NCI-H446 (cell line): ENCODE measurements around the gene MAML3.
A peak's percentile ranks its signal among the peaks of the same experiment; 100 is the strongest.

Experiments
- DNase-seq, 2 experiments: peaks; one replicate each; lab custom pipeline; 2025; lab: John Stamatoyannopoulos, UW

Gene MAML3

DNA sequence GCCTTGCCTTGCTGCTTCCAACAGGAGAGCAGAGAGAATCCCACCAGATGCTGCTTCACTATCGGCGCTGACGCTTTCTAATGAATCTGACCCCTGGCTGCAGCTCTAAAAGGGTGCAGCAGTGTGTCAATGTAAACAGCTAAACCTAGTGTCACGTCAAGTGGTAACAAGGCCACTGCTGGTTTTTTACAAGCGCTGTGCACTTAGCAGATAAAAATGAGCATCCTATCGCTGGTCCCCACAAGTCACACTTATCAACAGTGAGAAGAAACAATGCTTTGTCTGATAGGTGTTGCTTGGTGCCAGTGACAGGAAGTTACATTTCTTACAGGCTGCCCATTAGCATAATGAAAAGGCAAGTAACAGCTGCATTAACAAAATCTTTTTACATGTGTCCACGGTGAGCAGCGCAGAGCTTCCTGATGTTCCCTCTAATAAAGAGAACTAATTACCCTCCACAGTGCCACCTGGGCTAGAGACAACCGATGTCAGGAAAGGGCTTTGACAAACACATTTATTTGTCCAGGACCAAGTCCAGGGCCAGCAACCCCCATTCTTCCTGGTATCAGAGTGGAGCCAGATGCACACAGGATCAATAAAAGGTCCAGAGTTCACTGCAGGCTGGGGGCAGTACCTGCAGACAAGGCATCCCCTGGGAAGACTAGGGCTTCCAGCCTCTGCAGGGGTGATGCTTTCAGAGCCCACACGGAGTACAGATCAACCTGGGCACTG is 312.4 kb downstream of the MAML3 start:
- DNase-seq, result no peak

- DNase-seq, result no peak
Observed at GRCh38 chr4:139840773-139841172, 313.2 kb downstream of the MAML3 start.

DNA sequence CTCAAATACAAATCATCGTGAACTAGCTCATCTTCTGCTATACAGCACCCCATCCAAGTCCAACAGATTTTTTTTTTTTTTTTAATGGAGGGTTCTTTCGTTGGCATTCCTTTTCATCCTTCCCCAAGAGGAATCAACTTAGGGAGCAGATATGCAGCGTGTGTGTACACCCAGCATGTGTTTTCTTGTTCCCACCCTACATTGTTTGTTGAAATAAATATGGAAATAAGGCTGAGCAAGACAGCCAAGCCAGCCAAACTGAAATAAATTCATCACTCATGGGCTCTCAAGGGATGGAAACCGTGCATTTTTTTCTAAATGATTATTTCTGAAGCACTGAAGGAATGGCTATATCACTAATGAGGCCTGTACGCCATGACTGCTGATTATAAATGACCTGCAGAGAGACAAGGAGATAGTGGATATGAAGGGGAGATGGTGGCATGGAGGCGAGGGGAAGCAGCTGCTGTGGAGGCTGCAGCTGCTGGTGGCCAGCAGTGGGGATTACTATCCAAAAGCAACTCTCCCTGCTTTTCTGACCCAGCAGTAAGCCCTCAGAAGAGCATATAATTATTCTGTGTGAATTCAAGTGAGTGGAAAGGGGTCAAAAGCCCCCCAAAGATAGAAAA is 314.5 kb downstream of the MAML3 start:
- DNase-seq, result no peak

DNA sequence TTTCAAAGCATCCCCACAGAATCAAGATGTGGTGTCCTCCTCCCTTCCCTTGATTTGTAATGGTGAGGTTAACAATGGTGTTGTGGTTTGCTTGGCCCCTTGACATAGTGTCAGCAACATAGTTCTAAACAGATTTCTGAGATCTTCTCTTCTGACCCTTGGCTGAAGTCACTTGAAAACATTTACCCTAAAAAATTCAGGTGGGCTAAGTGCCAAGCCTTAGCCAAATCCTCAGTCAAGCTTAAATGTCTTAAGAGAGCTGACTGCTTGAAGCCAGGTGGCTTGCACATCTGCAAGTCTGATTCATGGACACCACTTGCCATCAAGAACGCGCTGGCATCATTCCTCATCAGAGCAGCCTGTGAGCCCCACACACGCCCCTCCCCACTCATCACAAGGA is 315.2 kb downstream of the MAML3 start:
- DNase-seq, result peak in 1 of 2 experiments; percentile 52

- DNase-seq, result no peak
Observed at GRCh38 chr4:139834981-139835391, 319.0 kb downstream of the MAML3 start.

- no peak for DNase-seq
Observed at GRCh38 chr4:139834226-139834662, 319.7 kb downstream of the MAML3 start.

DNA sequence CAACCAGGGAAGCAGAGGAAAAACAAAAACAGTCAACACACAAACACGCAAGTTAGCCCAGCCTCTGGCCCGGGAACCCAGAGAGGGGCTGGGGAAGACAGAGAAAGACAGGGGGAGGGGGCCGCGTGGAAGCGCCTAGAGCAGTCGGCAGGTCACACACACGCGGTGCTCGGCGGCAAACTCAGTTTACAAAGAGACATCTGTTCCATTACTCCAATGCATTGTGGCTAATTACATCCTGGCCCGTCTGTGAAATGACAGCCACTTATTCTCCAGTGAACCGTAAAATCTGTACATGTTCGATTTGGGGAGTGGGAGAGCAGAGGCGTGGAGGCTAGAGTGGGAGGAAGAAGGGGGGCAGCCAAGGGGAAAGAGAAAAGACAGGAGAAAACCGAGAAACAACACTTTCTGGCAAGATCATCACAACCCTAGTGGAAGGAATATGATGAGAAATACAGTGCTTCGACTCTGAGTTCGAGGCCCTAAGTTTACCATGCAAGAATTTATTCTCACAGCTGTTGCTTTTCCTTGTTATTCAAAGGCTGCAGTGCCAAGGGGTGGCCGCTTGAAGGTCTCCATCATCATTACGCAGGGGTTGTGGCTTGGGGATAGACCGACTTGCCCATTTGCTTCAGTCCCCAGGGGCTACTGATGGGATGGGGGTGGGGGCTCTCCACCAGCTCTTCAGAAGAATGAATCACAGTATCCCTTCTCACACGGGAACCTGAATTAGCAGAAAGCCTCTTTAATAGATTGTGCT is 320.7 kb downstream of the MAML3 start:
- peak; percentile 75 to 90 for DNase-seq

DNA sequence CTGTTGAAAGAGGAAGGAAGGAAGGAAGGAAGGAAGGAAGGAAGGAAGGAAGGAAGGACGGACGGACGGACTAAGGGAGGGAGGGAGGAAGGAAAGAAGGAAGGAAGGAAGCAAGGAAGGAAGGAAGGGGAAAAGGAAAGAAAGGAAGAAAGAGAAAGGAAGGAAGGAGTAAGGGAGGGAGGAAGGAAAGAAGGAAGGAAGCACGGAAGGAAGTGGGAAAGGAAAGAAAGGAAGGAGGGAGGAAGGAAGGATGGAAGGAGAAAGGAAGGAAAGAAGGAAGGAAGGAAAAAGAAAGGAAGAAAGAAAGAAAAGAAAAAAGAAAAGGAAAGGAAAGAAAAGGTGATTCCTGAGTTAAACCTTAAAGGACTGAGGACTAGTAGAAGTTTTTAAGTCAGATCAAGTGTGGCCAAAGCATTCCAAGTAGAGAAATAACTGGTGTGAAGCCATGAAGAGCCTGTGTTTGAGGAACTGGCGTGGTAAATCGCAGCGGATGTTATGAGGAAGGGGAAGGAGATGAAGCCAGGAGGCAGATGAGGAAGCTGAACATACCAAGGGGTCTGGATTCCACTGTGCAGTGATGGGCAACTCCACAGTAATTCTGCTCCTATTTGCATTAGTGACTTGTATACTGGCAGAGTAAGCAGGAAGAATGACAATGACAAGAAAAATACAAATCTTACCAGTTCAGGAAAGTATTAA is 324.9 kb downstream of the MAML3 start:
- DNase-seq, result no peak

DNA sequence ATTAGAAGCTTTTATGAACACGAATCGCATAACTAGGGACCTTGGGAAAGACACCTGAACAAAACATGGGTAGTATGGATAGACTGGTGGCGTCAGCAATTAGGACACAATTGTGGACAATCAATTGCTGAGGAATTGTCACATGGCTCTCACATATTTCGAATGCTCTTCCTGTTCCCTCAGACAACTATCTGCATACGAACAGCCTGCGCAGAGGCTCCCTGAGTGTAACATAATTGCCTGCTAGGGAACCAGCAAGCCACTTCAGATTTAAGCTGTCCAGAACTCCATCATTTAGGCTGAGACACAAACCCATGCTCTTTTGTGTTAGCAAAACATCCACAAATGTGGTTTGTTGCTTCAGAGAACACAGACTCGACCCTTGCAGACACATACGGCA is 327.6 kb downstream of the MAML3 start:
- no peak for DNase-seq

GRCh38 chr4:139825523-139826014 is 328.4 kb downstream of the MAML3 start:
- no peak for DNase-seq

GRCh38 chr4:139824882-139825522 is 329.0 kb downstream of the MAML3 start:
- no peak for DNase-seq

DNA sequence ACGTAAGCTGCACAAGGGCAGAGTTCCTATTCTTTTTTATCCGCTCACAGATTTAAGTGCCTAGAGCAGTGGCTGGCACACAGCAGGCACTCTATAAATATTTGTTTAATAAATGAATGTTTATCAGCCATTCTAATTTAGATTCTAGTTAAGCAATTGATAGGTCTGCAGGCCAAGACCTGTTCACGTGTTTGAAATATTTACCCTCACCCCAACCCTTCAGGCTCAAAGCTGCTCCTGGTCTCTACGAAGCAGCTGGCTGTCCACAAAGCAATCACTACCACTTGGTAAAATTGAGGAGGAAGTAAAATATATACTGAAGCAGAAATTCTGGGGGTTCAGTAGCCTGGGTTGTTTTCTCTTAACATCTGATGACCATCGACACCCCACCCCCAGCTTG is 330.2 kb downstream of the MAML3 start:
- no peak for DNase-seq

DNA sequence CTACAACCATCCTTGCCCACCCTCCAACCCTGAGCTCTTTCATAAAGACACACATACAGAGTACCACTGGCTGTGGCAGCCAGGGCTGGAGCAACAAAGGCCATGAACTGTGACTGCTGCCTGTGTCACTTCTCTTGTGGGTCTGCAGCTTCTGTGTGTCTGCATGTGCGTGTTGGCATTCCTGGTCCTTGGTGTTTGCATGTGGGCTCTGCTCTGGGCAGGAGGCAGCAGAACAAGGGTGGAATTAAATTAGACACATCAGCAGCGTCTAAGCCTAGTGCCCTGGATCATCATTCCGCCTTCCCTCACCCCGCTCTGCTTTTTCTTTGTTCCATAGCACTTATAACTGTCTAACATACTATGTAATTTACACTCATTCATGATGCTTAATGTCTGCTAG is 330.6 kb downstream of the MAML3 start:
- DNase-seq, result no peak

- DNase-seq, result no peak
Observed at GRCh38 chr4:139822391-139822790, 331.6 kb downstream of the MAML3 start.

DNA sequence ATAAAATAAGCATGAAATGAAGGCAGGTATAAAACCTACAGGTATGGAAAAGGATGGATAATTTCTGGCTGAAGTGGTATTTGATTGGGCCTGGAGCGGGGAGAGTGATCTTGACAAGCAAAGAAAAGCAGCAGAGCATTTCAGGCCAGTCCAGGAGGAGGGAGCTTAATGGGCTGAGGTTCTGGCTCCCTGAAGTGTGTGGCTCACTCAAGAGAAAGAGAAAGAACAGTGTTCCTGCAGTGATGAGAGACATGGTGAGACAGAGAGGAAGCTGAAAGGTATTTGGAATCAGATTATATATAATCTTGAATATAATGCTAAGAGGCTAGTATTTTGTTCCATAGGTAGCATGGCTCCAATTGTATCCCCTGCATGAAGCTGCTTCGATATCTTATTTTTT is 334.9 kb downstream of the MAML3 start:
- DNase-seq, result no peak

GRCh38 chr4:139817657-139818452 is 336.1 kb downstream of the MAML3 start:
- DNase-seq, result no peak

- no peak for DNase-seq
Observed at GRCh38 chr4:139816856-139817255, 337.1 kb downstream of the MAML3 start.

GRCh38 chr4:139815778-139816601 is 338.0 kb downstream of the MAML3 start:
- DNase-seq, result peak; percentile 60 to 71

- no peak for DNase-seq
Observed at GRCh38 chr4:139814323-139815015, 339.5 kb downstream of the MAML3 start.
